DOHH2 (cell line): ENCODE data around the gene BAD.

Experiments
- EZH2phosphoT487 ChIP-seq: fragments of 200-600 bp; sonication (generic); IDR thresholded peaks from 2 replicates; pipeline ENCODE4 v1.6.1; 2017; ENCODE audit warnings: borderline replicate concordance, mild to moderate bottlenecking, antibody characterized with exemption, low read length, moderate library complexity, mixed read lengths
- TF ChIP-seq, protein P1 (sequence below): fragments of 200-600 bp; sonication (generic); IDR thresholded peaks from one replicate; pipeline ENCODE4 v1.5.1; 2014; ENCODE audit warnings: antibody characterized with exemption, mild to moderate bottlenecking, low read depth, low read length; ENCODE audit not compliant: poor library complexity, severe bottlenecking

DNA sequence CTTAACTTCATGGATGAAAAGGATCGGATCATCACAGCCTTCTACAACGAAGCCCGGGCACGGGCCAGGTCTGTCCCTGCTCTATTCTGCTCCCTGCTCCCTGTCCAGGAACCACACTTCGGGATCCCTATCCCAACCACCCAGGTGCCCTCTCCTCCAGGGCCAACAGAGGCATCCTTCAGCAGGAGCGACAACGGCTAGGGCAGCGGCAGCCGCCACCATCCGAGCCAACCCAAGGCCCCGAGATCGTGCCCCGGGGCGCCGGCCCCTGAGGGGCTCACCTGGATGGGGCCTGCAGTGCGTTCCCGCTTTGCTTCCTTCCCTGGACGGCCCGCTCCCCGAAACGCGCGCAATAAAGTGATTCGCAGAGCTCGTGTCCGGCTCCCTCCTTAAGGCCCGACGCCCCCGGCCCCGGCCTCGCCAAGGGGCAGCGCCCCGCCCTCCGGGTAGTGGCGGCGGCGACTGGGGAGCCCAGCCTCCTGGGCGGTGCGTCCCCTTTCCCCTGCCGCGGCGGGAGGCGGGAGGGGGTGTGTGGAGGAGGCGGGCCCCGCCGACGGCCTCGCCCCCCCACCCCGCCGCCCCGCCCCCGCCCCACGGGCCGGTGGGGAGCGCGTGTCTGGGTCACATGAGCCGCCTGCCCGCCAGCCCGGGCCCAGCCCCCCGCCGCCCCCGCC lies 50.4 kb downstream of the BAD start, which contains the start of gene VEGFB:
- TF ChIP-seq, protein P1, sequence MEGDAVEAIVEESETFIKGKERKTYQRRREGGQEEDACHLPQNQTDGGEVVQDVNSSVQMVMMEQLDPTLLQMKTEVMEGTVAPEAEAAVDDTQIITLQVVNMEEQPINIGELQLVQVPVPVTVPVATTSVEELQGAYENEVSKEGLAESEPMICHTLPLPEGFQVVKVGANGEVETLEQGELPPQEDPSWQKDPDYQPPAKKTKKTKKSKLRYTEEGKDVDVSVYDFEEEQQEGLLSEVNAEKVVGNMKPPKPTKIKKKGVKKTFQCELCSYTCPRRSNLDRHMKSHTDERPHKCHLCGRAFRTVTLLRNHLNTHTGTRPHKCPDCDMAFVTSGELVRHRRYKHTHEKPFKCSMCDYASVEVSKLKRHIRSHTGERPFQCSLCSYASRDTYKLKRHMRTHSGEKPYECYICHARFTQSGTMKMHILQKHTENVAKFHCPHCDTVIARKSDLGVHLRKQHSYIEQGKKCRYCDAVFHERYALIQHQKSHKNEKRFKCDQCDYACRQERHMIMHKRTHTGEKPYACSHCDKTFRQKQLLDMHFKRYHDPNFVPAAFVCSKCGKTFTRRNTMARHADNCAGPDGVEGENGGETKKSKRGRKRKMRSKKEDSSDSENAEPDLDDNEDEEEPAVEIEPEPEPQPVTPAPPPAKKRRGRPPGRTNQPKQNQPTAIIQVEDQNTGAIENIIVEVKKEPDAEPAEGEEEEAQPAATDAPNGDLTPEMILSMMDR, result no peak
- no peak for TF ChIP-seq EZH2phosphoT487
